GM10266 (cell line): Measurements from ENCODE around the gene SYPL2.
A peak's percentile ranks its signal among the peaks of the same experiment; 100 is the strongest.

Experiments
- DNase-seq: peaks from one replicate; pipeline ENCODE4 v3.0.0; 2012; ENCODE audit errors: extremely low spot score
- CTCF ChIP-seq: IDR thresholded peaks from 2 replicates; pipeline ENCODE4 v1.5.1; 2012; ENCODE audit warnings: mild to moderate bottlenecking, low read depth; ENCODE audit not compliant: control insufficient read depth, insufficient read depth; ENCODE audit errors: missing control alignments

SYPL2 gene

DNA sequence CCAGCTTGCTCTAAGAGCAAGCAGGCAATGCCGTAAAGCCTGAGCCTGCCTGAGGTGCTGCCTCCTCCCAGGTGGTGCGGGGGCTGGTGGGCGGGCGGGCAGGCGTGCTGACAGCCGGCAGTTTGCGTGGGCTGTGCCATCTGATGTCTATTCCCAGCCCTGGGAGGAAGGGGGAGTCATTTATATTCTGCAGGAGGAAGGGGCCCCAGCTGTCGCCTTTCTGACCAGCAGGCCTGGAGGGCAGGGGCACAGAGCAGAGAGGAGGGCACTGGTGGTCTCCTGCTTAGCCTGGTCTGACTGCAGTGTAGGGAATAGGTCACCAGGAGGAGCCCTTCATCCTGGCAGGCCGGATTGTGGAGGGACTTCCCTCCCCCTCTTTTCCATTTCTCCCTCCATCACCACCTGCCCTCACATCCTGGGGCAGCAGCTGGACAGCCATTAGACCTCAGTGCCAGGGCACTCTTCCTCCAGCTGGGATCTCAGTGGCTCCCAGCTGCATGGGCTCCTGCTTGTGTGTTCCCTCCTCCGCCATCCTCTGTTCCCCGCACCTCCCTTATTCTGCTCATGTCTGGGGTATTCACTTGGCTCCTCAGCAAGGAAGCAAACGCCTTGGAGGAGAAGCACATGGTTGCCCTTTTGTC, 31.9 kb downstream of the SYPL2 start:
- peak; percentile 36 for TF ChIP-seq CTCF
- no peak for DNase-seq

DNA sequence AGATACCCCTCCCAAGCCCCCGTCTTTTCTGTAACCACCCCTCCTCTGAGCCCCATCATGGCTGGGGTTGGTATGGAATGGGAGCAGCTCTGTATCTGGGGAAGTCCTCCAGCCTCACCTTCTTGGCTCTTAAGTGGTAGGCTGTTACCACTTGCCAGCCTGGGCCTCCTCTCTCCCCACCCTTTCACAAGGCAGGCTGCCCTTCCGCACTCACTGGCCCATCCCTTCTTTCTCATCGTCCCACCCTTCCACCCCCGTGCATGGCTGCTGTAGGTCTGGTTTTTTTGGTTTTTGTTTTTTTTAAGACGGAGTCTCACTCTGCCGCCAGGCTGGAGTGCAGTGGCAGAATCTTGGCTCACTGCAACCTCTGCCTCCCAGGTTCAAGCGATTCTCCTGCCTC, 32.7 kb downstream of the SYPL2 start:
- TF ChIP-seq CTCF, result no peak

DNA sequence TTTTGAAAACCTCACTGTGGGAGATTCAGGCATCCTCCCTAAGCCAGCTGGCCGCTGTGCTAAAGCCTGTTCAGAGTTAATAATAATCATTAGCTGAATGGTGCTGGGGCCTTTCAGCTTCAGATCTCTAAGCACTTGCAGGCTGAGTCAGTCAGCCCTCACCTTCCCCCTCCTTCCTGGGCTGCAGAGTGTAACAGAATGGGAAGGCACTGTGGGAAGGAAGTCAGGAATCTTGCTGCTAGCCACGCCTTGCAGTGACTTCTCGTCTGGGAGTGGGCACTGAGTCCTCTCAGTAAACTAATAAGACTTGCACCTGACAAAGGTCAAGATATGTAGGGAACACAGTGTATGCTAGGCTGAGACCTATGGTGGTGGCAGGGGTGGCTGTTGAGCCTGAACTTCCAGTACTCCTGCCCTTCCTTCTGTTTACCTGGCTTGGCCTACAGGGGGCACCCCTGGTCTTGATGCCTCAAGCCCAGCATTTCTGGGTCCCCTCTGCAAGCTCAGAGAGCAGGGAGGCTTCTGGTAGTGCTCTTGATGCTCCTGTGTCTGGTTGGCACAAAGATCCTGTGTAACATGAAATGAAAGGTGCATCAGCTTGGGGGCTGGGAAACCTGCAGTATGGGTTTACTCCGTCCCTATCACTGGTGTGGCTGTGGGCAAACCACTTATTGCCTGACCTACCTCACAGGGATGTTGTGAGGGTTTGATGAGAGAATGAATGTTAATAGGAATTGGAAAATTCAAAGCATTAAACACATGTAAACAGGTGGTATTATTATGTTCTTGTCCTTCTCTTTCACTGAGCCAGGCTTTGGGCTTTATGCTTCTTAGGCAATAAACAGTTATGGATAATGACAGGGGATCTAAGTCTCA, 33.6 kb downstream of the SYPL2 start:
- DNase-seq, result no peak
- TF ChIP-seq CTCF, result peak; percentile 49

More for the DNA sequence above, 32.7 kb downstream of the SYPL2 start:
- no peak for DNase-seq

DNA sequence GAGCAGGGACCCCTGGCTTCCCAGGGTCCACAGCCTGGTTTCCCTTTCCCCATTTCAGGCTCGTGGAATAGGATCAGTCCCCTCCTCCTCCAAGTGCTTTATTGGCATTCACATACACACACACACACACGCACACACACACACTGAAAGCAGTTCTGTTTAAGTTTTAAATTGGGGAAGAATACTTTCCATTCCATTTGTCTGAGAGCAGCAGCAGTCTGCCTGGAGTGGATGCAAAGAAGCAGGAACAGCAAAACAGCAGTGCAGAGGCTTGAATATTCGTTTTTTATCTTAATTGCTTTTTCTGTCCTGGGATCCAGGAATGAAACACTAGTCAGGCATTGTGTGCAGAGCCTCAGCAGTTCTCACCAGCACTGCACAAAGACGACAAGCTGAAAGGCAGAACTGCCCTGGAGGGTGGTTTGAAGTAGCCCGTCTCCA, 34.6 kb downstream of the SYPL2 start:
- no peak for DNase-seq

GRCh38 chr1:109501644-109502363, 35.5 kb downstream of the SYPL2 start:
- no peak for TF ChIP-seq CTCF
- DNase-seq, result no peak

More for the DNA sequence above, 34.6 kb downstream of the SYPL2 start:
- TF ChIP-seq CTCF, result no peak

- TF ChIP-seq CTCF, result no peak
- DNase-seq, result no peak
Observed at GRCh38 chr1:109502364-109502851, 36.1 kb downstream of the SYPL2 start.
